Body of pancreas (tissue), 4 donors: ENCODE results near the gene SULT1C2.

Experiments used
- POLR2A ChIP-seq, 3 donors: fragments of 450-650 bp; IDR thresholded peaks; one replicate each; pipeline ENCODE4 v1.6.1; 2016; ENCODE audit warnings: antibody characterized with exemption in 3 of 3, mild to moderate bottlenecking in 2 of 3
- TF ChIP-seq, protein P1 (sequence below), 7 experiments: fragments of 450-650 bp in 4 of 7; fragments of 200-600 bp in 3 of 7; sonication (generic) in 3 of 7; IDR thresholded peaks; one replicate each; pipeline ENCODE4 v1.5.1; 2016 to 2019; ENCODE audit warnings: antibody characterized with exemption in 7 of 7

DNA sequence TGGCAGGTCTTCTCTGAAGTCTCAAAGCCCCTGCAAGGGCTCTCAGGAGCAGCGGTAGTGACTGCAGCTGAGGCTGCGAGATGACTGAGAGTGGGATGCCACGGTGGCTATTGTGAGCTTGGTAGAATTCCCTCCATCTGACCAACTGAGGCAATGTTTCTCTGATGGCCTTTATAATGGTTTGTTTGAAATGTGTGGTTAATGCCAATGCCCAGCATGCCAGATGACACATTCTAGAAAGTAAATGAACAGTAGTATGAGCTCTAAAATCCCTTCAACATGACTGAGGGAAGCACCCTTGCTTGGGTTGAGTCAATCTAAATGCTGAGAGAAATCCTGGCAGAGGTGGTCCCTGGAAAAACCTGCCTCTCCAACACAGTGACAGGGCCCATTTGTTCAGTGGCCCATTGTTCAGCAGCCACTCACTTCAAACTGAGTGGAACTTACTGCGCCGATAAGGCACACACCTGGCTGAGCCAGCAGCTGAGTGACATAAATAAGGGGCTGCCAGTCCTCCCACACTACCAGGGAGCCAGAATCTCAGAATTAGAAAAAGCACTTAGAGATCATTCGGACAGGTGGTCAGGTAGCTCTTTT is 31.7 kb downstream of the SULT1C2 start:
- TF ChIP-seq, protein P1, sequence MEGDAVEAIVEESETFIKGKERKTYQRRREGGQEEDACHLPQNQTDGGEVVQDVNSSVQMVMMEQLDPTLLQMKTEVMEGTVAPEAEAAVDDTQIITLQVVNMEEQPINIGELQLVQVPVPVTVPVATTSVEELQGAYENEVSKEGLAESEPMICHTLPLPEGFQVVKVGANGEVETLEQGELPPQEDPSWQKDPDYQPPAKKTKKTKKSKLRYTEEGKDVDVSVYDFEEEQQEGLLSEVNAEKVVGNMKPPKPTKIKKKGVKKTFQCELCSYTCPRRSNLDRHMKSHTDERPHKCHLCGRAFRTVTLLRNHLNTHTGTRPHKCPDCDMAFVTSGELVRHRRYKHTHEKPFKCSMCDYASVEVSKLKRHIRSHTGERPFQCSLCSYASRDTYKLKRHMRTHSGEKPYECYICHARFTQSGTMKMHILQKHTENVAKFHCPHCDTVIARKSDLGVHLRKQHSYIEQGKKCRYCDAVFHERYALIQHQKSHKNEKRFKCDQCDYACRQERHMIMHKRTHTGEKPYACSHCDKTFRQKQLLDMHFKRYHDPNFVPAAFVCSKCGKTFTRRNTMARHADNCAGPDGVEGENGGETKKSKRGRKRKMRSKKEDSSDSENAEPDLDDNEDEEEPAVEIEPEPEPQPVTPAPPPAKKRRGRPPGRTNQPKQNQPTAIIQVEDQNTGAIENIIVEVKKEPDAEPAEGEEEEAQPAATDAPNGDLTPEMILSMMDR (IDR thresholded peaks at IDR 0.05) = no peak
- TF ChIP-seq POLR2A (IDR thresholded peaks at IDR 0.05) = no peak
